PC-9 (cell line): ENCODE measurements around the gene SLC25A21.

Source experiments
- EZH2 ChIP-seq: fragments of 200-600 bp; sonication (generic); IDR thresholded peaks from 2 replicates; pipeline ENCODE4 v1.8.0; 2017; ENCODE audit warnings: antibody characterized with exemption, low read depth
- TF ChIP-seq, protein P1 (sequence below): fragments of 200-600 bp; sonication (generic); conservative IDR thresholded peaks from 2 replicates; pipeline ENCODE4 v1.6.1; 2017; ENCODE audit warnings: mixed run types, antibody characterized with exemption, mild to moderate bottlenecking, moderate library complexity

DNA sequence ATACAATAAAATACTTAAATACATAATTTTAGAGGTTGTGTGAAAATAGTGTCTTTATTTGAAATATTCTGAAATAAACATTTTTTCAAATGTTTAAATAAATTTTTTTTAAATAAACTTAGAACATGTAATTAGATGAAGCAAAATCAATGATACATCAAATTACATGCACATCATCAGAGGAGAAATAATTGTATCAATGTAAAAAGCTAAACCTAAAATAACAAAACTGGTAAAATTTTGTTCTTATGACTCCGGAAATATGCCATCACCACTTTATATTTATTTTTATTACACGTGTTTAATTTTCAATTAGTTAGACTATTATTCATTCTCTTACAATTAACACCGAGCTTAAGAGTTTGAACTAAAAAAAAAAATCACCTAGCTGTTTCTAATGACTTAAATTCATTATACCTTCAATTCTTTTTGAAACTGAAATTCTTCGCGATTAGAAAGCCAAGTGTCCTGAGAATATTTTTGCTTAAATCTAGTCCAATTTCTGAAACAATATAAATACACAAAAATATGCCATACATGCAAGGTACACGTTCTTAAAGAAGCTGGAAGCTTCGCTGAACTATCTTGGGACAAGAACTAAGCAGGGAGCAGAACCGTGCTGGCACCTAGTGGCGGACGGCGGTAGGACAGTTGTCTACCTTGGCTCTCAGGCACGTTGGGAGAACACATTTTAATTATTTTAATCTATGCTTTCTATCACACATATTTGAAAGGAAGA, 230.5 kb downstream of the SLC25A21 start:
- TF ChIP-seq, protein P1, sequence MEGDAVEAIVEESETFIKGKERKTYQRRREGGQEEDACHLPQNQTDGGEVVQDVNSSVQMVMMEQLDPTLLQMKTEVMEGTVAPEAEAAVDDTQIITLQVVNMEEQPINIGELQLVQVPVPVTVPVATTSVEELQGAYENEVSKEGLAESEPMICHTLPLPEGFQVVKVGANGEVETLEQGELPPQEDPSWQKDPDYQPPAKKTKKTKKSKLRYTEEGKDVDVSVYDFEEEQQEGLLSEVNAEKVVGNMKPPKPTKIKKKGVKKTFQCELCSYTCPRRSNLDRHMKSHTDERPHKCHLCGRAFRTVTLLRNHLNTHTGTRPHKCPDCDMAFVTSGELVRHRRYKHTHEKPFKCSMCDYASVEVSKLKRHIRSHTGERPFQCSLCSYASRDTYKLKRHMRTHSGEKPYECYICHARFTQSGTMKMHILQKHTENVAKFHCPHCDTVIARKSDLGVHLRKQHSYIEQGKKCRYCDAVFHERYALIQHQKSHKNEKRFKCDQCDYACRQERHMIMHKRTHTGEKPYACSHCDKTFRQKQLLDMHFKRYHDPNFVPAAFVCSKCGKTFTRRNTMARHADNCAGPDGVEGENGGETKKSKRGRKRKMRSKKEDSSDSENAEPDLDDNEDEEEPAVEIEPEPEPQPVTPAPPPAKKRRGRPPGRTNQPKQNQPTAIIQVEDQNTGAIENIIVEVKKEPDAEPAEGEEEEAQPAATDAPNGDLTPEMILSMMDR = peak; percentile 92
- no peak for TF ChIP-seq EZH2
